ENCODE measurements around the gene BRD3OS.

Gene BRD3OS

GRCh38 chr9:133992780-133993634 is 32.3 kb upstream of the BRD3OS start:
- peaks cover 3% of the 10 kb centered on the region for H3K36me3 Mint-ChIP-seq (ENCODE audit: insufficient read depth)
- peaks cover 0 to 23% of the 10 kb centered on the region in 2 donors for H3K27me3 Mint-ChIP-seq
- no peaks in the 10 kb centered on the region for H3K9me3 Mint-ChIP-seq
- H3K27ac Mint-ChIP-seq = peak overlapping the region in 1 of 2 donors; percentile 29
- ATAC-seq (replicated peaks) = peak; percentile 79
- peak; percentile 56 to 59 (median 58) for DNase-seq
- peak overlapping the region; percentile 69 to 77 for H3K4me3 Mint-ChIP-seq
- peaks cover 0 to 8% of the 10 kb centered on the region in 2 donors for H3K4me1 Mint-ChIP-seq (ENCODE audit: low read depth in 2 of 2)

GRCh38 chr9:133993635-133994253 is 31.5 kb upstream of the BRD3OS start:
- H3K27me3 Mint-ChIP-seq = peaks cover 0 to 23% of the 10 kb centered on the region in 2 donors
- H3K27ac Mint-ChIP-seq = peak overlapping the region in 1 of 2 donors; percentile 29
- peaks cover 0 to 8% of the 10 kb centered on the region in 2 donors for H3K4me1 Mint-ChIP-seq (ENCODE audit: low read depth in 2 of 2)

GRCh38 chr9:133994353-133995011 is 30.8 kb upstream of the BRD3OS start:
- peak overlapping the region; percentile 31 to 62 for H3K4me3 Mint-ChIP-seq
- ATAC-seq (replicated peaks) = peak; percentile 46
- H3K36me3 Mint-ChIP-seq (ENCODE audit: insufficient read depth) = peaks cover 3% of the 10 kb centered on the region
- DNase-seq = peak; percentile 75 to 77 (median 76)
- H3K27me3 Mint-ChIP-seq = peaks cover 0 to 29% of the 10 kb centered on the region in 2 donors
- H3K9me3 Mint-ChIP-seq = no peaks in the 10 kb centered on the region
- H3K27ac Mint-ChIP-seq = no peak overlapping the region
- H3K4me1 Mint-ChIP-seq (ENCODE audit: low read depth in 2 of 2) = peaks cover 0 to 8% of the 10 kb centered on the region in 2 donors

More at GRCh38 chr9:133993635-133994253, 31.5 kb upstream of the BRD3OS start:
- peaks cover 3% of the 10 kb centered on the region for H3K36me3 Mint-ChIP-seq (ENCODE audit: insufficient read depth)
- DNase-seq = no peak
- H3K4me3 Mint-ChIP-seq = peak overlapping the region; percentile 69 to 77
- H3K9me3 Mint-ChIP-seq = no peaks in the 10 kb centered on the region
- ATAC-seq (replicated peaks) = no peak

DNA sequence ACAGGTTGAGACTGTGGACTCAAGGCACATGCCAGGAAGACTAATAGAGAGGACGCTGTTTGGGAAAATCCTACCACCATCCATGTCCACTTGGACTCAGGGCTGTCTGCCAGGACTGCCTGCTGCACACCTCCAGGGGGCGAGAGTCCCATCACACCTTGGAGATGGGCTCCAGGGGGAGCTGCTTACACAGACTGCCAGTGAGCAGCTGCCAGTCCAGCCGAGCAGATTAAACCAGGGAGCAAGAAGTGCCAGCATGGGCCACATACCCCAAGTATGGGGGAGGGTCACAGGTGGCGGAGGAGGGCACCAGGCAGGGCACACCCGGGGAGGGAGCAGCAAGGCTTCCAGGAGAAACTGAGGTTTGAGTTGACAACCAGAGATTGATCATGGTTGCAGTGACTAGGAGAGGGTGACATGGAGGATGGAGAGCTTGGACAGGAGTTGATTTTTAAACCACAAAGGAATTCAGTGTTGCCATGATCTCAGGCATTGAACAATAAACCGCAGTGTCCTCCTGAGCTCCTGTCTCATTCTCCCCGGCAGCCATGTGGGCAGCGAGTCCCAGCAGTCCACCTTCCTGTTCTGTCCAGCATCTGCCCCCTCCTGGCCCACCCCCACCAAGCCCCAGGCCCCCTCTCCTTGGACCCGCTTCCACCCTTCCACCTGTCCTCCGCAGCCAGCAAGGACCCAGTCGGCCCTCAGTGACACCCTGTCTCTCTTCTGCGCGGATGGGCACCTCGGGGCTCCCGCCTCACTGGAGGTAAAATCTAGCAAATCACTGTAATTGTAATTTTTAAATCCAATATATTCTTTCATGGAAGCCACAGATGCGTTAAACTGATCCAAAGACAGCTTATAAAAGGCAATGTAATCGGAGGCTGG is 30.0 kb upstream of the BRD3OS start:
- no peak for ATAC-seq (replicated peaks)
- Mint-ChIP-seq H3K4me3 (no peak overlapping the region), H3K27ac (no peak overlapping the region), H3K36me3 (ENCODE audit: insufficient read depth) (peaks cover 3% of the 10 kb centered on the region), H3K9me3 (no peaks in the 10 kb centered on the region), H3K27me3 (peaks cover 0 to 35% of the 10 kb centered on the region in 2 donors), H3K4me1 (ENCODE audit: low read depth in 2 of 2) (peaks cover 0 to 8% of the 10 kb centered on the region in 2 donors)
- no peak for DNase-seq

DNA sequence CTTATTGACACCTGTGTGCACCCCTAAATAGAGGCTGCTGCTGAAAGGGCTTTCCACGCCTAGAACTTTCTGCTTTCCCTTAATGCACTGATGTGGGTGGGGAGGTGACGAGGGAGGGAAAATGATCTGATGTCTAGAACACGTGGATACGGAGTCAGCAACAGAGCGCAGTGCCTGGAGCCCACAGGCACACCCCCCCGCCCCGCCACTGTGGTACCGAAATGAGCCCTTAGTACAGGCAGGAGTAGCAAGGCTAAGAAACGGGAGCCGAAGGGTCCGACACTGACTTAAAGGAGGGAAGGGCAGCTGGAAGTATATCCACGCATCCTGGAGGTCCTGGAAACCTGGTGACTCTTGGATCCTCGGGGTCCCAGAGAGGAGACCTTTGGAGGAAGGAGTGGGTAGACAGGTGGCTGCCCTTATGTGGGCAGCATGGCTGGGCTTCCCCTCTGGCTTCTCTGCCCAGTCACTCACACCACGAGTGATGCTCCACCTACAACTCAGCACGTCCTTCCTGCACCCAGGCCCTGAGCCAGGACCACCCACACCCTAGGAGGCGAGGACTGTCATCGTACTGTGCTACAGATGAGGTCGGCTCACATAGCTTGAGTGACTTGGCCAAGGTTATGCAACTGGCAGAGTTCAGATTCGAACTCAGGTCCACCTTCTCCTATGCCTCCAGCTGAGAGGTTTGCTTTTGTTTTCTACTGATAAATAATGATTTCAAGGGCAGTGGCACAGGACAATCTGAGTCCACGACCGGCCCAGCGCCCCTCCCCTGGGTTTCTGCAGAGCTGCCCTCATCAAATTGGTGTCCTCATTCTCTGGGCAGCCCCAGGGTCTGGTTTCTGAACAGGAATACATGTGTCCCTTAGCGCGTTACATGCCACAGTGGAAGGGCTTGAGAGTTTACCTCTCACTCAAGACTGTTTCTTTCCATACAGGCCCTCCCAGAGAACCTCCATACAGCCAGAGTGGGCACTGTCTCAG is 28.5 kb upstream of the BRD3OS start:
- no peak for DNase-seq
- Mint-ChIP-seq H3K4me3 (no peak overlapping the region), H3K9me3 (no peaks in the 10 kb centered on the region), H3K27ac (no peak overlapping the region), H3K4me1 (ENCODE audit: low read depth in 2 of 2) (peaks cover 0 to 4% of the 10 kb centered on the region in 2 donors), H3K36me3 (ENCODE audit: insufficient read depth) (peaks cover 3% of the 10 kb centered on the region), H3K27me3 (peaks cover 0 to 26% of the 10 kb centered on the region in 2 donors)
- no peak for ATAC-seq (replicated peaks)

DNA sequence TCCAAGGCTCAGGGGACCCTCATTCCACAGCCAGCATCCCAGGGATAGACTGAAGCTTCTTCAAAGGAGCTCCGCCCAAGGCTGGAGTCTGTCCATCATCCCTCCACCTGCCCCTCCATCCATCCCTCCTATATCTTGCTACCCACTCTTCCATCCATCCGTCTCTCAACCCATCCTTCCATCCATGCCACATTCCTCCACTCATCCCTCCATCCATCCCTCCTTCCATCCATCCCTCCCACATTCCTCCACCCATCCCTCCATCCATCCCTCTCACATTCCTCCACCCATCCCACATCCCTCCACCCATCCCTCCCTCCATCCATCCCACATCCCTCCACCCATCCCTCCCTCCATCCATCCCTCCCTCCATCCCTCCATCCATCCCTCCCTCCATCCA is 27.7 kb upstream of the BRD3OS start:
- DNase-seq (no peak), ATAC-seq (replicated peaks) (no peak)
- Mint-ChIP-seq H3K36me3 (ENCODE audit: insufficient read depth) (peaks cover 3% of the 10 kb centered on the region), H3K4me3 (no peak overlapping the region), H3K9me3 (no peaks in the 10 kb centered on the region), H3K27me3 (peaks cover 0 to 34% of the 10 kb centered on the region in 2 donors), H3K4me1 (ENCODE audit: low read depth in 2 of 2) (peaks cover 0 to 4% of the 10 kb centered on the region in 2 donors), H3K27ac (no peak overlapping the region)

- DNase-seq (no peak), ATAC-seq (replicated peaks) (no peak)
- H3K36me3 Mint-ChIP-seq (ENCODE audit: insufficient read depth) = no peaks in the 10 kb centered on the region
- H3K27ac Mint-ChIP-seq = no peak overlapping the region
- H3K27me3 Mint-ChIP-seq = peaks cover 0 to 46% of the 10 kb centered on the region in 2 donors
- H3K4me3 Mint-ChIP-seq = no peak overlapping the region
- H3K4me1 Mint-ChIP-seq (ENCODE audit: low read depth in 2 of 2) = peaks cover 0 to 3% of the 10 kb centered on the region in 2 donors
- no peaks in the 10 kb centered on the region for H3K9me3 Mint-ChIP-seq
These were observed 26.2 kb upstream of the BRD3OS start for GRCh38 chr9:133998915-133999595.

DNA sequence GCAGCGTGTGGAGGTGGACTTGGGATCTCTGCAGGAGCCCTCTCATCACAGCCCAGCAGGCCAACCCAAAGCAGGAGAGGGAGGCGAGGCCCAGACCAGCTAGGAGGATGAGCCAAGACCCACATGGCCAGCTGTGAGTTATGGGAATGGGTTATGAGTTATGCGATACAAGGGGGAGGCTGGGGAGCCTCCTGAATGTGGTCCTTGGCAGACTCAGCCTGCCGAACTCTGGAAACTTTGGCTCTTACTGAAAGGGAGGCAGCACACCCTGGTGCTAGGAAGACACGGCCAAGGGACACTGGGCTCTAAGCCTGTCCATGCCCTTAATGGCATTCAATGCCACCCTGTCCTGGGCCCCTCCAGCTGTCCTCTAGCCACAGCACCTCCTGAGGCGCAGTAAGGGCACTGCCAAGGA is 25.4 kb upstream of the BRD3OS start:
- Mint-ChIP-seq H3K27ac (no peak overlapping the region), H3K27me3 (peaks cover 3 to 52% of the 10 kb centered on the region in 2 donors), H3K9me3 (no peaks in the 10 kb centered on the region), H3K4me1 (ENCODE audit: low read depth in 2 of 2) (no peaks in the 10 kb centered on the region), H3K36me3 (ENCODE audit: insufficient read depth) (no peaks in the 10 kb centered on the region), H3K4me3 (no peak overlapping the region)
- ATAC-seq (replicated peaks) (no peak), DNase-seq (no peak)

DNA sequence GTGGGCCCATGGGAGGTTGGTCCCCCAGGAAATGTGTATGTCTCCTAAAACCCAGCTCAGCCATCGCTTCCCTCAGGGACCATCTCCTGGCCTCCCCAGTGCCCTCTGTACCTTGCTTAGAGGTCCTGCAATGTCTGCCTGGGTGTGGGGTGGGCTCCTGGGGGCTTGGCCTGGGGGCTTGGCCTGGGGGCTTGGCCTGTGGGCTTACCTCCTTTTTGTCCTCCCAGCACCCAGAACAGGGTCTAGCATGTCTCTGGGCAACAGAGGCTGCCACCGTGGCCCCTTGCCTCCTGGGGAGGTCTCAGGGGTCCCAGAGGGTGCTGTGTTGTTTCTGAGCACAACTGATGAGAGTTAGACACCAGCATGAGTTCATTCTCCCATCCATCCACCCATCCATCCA is 22.5 kb upstream of the BRD3OS start:
- DNase-seq (no peak), ATAC-seq (replicated peaks) (no peak)
- Mint-ChIP-seq H3K9me3 (no peaks in the 10 kb centered on the region), H3K27me3 (peaks cover 13 to 62% of the 10 kb centered on the region in 2 donors), H3K36me3 (ENCODE audit: insufficient read depth) (no peaks in the 10 kb centered on the region), H3K27ac (no peak overlapping the region), H3K4me3 (no peak overlapping the region), H3K4me1 (ENCODE audit: low read depth in 2 of 2) (no peaks in the 10 kb centered on the region)

DNA sequence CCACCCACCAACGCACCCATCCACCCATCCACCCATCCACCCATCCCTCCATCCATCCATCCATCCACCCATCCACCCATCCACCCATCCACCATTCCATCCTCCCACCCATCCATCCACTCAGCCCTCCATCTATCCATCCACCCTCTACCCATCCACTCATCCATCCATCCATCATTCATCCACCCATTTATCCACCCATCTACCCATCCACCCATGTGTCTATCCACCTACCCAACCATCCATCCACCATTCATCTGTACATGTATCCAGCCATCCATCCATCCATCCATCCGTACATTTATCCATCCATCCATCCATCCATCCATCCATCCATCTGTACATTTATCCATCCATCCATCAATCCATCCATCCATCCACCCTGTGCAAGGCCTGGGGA is 22.0 kb upstream of the BRD3OS start:
- Mint-ChIP-seq H3K36me3 (ENCODE audit: insufficient read depth) (no peaks in the 10 kb centered on the region), H3K4me3 (no peak overlapping the region), H3K27ac (no peak overlapping the region), H3K27me3 (peaks cover 13 to 65% of the 10 kb centered on the region in 2 donors), H3K9me3 (no peaks in the 10 kb centered on the region), H3K4me1 (ENCODE audit: low read depth in 2 of 2) (no peaks in the 10 kb centered on the region)
- DNase-seq (no peak), ATAC-seq (replicated peaks) (no peak)

GRCh38 chr9:134004131-134004873 is 21.0 kb upstream of the BRD3OS start:
- no peak overlapping the region for H3K27ac Mint-ChIP-seq
- H3K27me3 Mint-ChIP-seq = peaks cover 13 to 69% of the 10 kb centered on the region in 2 donors
- no peaks in the 10 kb centered on the region for H3K36me3 Mint-ChIP-seq (ENCODE audit: insufficient read depth)
- DNase-seq (no peak), ATAC-seq (replicated peaks) (no peak)
- no peak overlapping the region for H3K4me3 Mint-ChIP-seq
- H3K9me3 Mint-ChIP-seq = no peaks in the 10 kb centered on the region
- H3K4me1 Mint-ChIP-seq (ENCODE audit: low read depth in 2 of 2) = no peaks in the 10 kb centered on the region
